Lung (tissue), 12 donors: ENCODE data around the gene CDC27. TPM values are rescaled to one million over a fixed set of nuclear protein-coding genes. Genes with fewer than 3 reads are reported as not detected.
"Not testable (repeated sequence)": the region's sequence is repeated elsewhere in the genome, so short reads cannot be mapped to it uniquely, and the experiment has no call there.

Experiments used
- ATAC-seq: fragments of 200-7000 bp; cut with Tn5 transposase; one replicate; pipeline ENCODE4 v1.9.1; 2020; ENCODE audit warnings: moderate number of reproducible peaks; ENCODE audit not compliant: insufficient read depth, low FRiP score
- DNase-seq, 3 donors: peaks; one replicate each; pipeline ENCODE4 v3.0.0-alpha.2; 2013 to 2017
- H3K27ac ChIP-seq, 2 donors: one replicate each; pipeline ENCODE4 v1.5.1; 2013; ENCODE audit warnings: mild to moderate bottlenecking in 2 of 2, moderate library complexity in 2 of 2, control low read depth in 1 of 2, inconsistent platforms in 1 of 2, low read depth in 1 of 2, low read length in 1 of 2
- H3K27me3 ChIP-seq, 3 donors: one replicate each; pipeline ENCODE4 v1.5.1; 2013; ENCODE audit warnings: low read length in 2 of 3; ENCODE audit not compliant: control insufficient read depth in 3 of 3, insufficient read depth in 3 of 3
- H3K36me3 ChIP-seq, 4 donors: one replicate each; pipeline ENCODE4 v1.5.1; 2013; ENCODE audit warnings: low read length in 4 of 4, mild to moderate bottlenecking in 1 of 4, moderate library complexity in 1 of 4; ENCODE audit not compliant: control insufficient read depth in 4 of 4, insufficient read depth in 4 of 4
- H3K4me1 ChIP-seq, 5 donors: one replicate each; pipeline ENCODE4 v1.5.1; 2013; ENCODE audit warnings: low read length in 5 of 5, mild to moderate bottlenecking in 2 of 5, moderate library complexity in 1 of 5; ENCODE audit not compliant: control insufficient read depth in 5 of 5, insufficient read depth in 5 of 5
- H3K4me3 ChIP-seq: one replicate; pipeline ENCODE4 v1.5.1; 2013; ENCODE audit warnings: mild to moderate bottlenecking, control low read depth, moderate library complexity
- H3K9ac ChIP-seq, 2 donors: one replicate each; pipeline ENCODE4 v1.5.1; 2013; ENCODE audit warnings: low read length in 2 of 2, control low read depth in 1 of 2; ENCODE audit not compliant: insufficient read depth in 1 of 2
- H3K9me3 ChIP-seq, 4 donors: one replicate each; pipeline ENCODE4 v1.5.1; 2013; ENCODE audit warnings: low read length in 3 of 4, mild to moderate bottlenecking in 1 of 4, moderate library complexity in 1 of 4; ENCODE audit not compliant: control insufficient read depth in 4 of 4, insufficient read depth in 3 of 4
- WGBS, 2 donors: extraction: QIAGEN DNeasy Blood & Tissue Kit; methylation state at CpG; one replicate each; pipeline ENCODE4 v1.1.7; 2013; 5-methylcytosine and 5-hydroxymethylcytosine counted together
- polyA plus RNA-seq, 2 donors: library from polyadenylated mRNA; stranded (reverse); fragments of 200-250 nt; gene quantifications; one replicate each; pipeline ENCODE4 v1.2.1, GENCODE V29; 2013
- total RNA-seq, 2 donors: library from RNA; depleted of rRNA in 1 of 2; stranded (reverse); fragments of >200 nt in 1 of 2; gene quantifications; one replicate each; pipeline ENCODE4 v1.2.1, GENCODE V29; 2014 to 2021
- TF ChIP-seq, protein P1 (sequence below): IDR thresholded peaks from 2 replicates; pipeline ENCODE4 v1.5.1; 2012; ENCODE audit warnings: mild to moderate bottlenecking; ENCODE audit errors: control extremely low read depth, extremely low read depth
- donor health status: control.
- donor health status: control.
- donor health status: Bipolar disorder and iron deficiency.
- donor health status: healthy.
- donor health status: DM: yes; HTN: yes; CAD: no.

The CDC27 gene
- total and polyA plus RNA-seq, 4 donors = 13.6 to 74.1 (median 46.1) TPM

GRCh38 chr17:47219621-47220475, 30.8 kb upstream of the CDC27 start:
- no peak overlapping the region for H3K9ac ChIP-seq
- no peaks in the 10 kb centered on the region for H3K36me3 ChIP-seq
- no peak for ATAC-seq
- H3K4me3 ChIP-seq = no peak overlapping the region
- no peak overlapping the region for H3K27ac ChIP-seq
- no peak for DNase-seq
- no peaks in the 10 kb centered on the region for H3K27me3 ChIP-seq
- no peaks in the 10 kb centered on the region for H3K9me3 ChIP-seq
- WGBS, 2 donors = 85 to 88% methylated on average over 21 of the region's 21 CpGs
- peaks cover 2 to 11% (median 4%) of the 10 kb centered on the region in 5 donors for H3K4me1 ChIP-seq
- TF ChIP-seq, protein P1, sequence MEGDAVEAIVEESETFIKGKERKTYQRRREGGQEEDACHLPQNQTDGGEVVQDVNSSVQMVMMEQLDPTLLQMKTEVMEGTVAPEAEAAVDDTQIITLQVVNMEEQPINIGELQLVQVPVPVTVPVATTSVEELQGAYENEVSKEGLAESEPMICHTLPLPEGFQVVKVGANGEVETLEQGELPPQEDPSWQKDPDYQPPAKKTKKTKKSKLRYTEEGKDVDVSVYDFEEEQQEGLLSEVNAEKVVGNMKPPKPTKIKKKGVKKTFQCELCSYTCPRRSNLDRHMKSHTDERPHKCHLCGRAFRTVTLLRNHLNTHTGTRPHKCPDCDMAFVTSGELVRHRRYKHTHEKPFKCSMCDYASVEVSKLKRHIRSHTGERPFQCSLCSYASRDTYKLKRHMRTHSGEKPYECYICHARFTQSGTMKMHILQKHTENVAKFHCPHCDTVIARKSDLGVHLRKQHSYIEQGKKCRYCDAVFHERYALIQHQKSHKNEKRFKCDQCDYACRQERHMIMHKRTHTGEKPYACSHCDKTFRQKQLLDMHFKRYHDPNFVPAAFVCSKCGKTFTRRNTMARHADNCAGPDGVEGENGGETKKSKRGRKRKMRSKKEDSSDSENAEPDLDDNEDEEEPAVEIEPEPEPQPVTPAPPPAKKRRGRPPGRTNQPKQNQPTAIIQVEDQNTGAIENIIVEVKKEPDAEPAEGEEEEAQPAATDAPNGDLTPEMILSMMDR = no peak

DNA sequence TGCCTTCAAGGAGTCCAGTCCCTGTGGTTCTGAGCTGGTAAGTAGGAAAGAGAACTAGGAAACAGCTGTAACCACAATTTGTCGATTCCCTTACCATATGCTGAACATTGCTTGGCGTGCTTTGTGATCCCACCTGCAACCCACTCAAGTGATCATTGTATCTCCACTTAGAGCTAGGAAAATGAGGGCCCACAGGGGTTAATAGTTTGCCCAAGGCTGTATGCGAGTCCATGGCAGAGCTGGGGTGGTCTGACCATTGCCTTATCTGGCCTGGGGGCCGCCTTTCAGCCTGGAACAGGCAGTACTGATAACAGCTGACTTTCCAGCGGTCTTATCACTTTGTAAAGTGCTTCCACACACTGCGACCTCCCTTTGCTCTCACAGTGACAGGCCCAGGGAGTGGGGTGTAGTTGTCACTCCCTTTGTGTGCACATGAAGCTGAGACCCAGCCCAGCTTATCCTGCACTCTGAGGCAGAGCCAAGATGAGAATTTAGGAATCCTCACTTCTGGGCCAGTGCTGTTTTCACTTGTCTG, 29.9 kb upstream of the CDC27 start:
- peaks cover 0 to 9% (median 4%) of the 10 kb centered on the region in 5 donors for H3K4me1 ChIP-seq
- no peaks in the 10 kb centered on the region for H3K9me3 ChIP-seq
- H3K36me3 ChIP-seq = no peaks in the 10 kb centered on the region
- ATAC-seq (no peak), DNase-seq (no peak)
- H3K27ac ChIP-seq = no peak overlapping the region
- H3K4me3 ChIP-seq = no peak overlapping the region
- H3K9ac ChIP-seq = no peak overlapping the region
- H3K27me3 ChIP-seq = no peaks in the 10 kb centered on the region
- TF ChIP-seq, protein P1 = no peak
- 39 to 61% methylated on average over 6 of the region's 6 CpGs for WGBS, 2 donors

- ATAC-seq, H3K4me3 ChIP-seq, H3K27ac ChIP-seq, DNase-seq, H3K9ac ChIP-seq, H3K4me1 ChIP-seq, H3K36me3 ChIP-seq, H3K9me3 ChIP-seq, H3K27me3 ChIP-seq: not testable (repeated sequence)
- 75 to 86% methylated on average over 2 of the region's 2 CpGs for WGBS, 2 donors
Measured at GRCh38 chr17:47217279-47217678, 28.2 kb upstream of the CDC27 start.

DNA sequence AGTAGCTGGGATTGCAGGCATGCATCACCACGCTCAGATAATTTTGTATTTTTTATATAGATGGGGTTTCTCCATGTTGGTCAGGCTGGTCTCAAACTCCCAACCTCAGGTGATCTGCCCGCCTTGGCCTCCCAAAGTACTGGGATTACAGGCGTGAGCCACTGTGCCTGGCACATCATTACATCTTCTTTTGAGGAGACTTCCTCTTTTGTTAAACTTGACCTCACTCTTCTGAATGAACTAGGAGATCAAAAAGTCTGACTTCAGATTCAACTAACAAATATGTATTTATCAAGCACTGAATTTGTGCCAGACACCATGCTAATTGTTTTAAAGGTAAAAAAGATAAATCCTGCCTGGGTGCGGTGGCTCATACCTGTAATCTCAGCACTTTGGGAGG, 27.7 kb upstream of the CDC27 start:
- H3K9me3 ChIP-seq, H3K4me1 ChIP-seq, ATAC-seq, H3K27ac ChIP-seq, H3K9ac ChIP-seq, H3K4me3 ChIP-seq, H3K27me3 ChIP-seq, H3K36me3 ChIP-seq, DNase-seq: not testable (repeated sequence)
- WGBS, 2 donors = 91% methylated on average over 4 of the region's 4 CpGs
